ENCODE measurements around the gene AKAP8L.
A peak's percentile ranks its signal among the peaks of the same experiment; 100 is the strongest.
"Not testable (repeated sequence)": the region's sequence is repeated elsewhere in the genome, so short reads cannot be mapped to it uniquely, and the experiment has no call there.

Gene AKAP8L

DNA sequence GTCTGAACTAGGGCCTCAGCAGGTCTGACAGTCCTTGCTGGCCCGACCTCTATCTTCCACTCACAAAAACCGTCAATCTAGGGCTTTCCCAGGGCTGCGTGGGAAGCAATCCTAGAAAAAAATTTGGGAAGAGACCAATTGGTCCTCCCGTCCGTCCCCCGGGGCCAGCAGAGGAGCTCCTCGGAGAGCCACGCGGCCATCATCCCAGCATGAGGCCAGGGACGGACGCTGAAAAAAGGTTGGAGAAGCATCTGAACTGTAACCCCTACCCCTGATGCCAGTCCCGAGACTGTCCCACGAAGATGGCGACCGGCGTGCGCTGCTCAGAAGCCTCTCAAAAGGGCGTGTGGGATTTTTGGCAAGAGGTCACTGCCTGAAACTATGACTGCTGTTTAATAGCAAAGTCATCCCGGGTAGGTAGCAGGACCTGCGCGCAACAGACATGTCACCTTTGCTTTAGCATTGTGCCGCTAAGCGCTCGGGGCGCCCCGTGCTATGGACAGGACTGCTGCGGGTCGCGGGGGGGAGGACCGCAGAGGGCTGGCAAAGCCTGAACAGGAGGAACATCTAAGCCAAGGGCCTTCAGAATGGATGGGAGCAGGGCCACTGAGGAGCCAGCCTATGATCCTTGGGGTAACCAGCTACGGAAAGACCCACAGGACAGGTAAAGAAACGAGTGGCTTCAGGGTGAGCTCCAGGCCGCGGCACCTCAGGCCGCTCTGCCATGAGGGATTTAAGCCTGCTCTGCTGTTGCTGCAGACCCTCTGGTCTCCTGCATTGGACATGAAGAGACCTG is 49.8 kb downstream of the AKAP8L start:
- in situ Hi-C loops (cut with MboI; ENCODE audit: low pct_unique_long_range_greater_than_20kb, low sequenced_read_pairs), result no loop called here
- no peak for DNase-seq

DNA sequence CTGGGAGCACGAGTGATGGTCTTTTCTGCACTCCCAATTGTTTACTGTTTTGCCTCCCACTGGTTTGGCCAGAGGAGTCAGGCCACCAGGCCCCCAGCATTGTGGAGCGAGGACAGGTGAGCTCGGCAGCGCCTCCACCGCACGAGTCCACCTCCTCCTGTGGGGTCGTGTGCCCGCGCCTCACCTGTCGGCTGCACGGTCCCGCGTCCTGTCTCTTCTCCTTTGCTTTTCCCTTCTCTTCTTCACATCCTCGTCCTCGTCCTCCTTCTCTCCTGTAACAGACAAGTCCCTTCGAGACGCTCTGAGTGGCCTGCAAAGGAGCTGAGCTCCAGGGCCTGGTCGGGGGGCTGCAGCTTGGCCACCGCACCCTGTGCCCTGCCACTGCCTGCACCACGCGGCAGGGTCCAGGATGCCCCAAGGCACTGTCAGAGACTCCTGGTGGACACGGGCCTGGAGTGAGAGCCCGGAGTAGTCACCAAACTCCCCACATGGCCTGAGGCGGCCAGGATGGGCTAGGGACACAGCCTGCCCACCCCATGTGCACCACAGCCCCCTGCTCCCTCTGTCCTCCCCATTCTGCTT is 50.6 kb downstream of the AKAP8L start:
- in situ Hi-C loops (cut with MboI; ENCODE audit: low pct_unique_long_range_greater_than_20kb, low sequenced_read_pairs), result no loop called here
- no peak for DNase-seq

DNA sequence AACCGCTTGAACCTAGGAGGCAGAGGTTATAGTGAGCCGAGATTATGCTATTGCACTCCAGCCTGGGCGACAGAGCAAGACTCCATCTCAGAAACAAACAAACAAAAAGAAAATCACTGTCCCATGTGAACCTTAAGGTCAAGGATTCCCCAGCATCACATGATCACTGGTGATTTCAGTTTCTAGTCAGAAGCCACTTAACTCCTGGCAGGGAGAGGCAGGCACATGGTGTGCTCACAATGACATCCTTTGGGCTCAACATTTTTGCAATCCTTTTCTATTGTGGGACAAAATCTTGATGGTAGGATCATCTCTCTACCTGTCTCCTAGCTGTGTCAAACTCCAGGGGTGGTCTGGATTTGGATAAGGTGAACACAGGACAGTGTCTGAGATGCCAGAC is 51.3 kb downstream of the AKAP8L start:
- no peak for DNase-seq
- in situ Hi-C loops (cut with MboI; ENCODE audit: low pct_unique_long_range_greater_than_20kb, low sequenced_read_pairs), result no loop called here

DNA sequence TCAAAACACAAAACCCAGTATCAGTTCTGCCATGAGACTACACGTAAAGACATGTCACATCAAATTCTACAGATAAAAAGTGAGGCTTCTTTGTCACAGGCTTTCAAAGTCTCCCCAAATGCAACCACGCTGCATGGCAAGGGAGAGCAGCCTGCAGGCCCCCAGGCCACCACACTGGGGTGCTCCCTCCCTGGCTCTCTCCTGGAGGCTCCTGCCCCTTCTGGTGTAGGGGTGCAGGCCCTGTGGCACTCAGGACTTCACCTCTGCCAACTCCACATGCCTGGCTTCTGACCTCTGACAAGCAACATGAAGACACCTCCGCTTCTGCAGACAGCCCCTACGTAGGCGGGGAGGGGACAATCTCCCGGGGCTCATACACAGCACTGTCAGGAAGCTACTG is 53.5 kb downstream of the AKAP8L start:
- in situ Hi-C loops (cut with MboI; ENCODE audit: low pct_unique_long_range_greater_than_20kb, low sequenced_read_pairs), result no loop called here
- DNase-seq, result no peak

DNA sequence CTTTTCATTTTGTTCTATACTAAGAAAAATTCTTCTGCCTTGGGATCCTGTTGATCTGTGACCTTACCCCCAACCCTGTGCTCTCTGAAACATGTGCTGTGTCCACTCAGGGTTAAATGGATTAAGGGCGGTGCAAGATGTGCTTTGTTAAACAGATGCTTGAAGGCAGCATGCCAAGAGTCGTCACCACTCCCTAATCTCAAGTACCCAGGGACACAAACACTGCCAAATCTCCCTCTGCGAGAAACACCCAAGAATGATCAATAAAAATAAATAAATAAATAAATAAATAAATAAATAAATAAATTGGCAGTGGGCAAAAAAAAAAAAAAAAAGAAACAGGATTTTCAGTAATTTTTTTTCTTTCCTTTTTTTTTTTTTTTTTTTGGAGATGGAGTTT is 55.0 kb downstream of the AKAP8L start:
- in situ Hi-C loops (cut with MboI; ENCODE audit: low pct_unique_long_range_greater_than_20kb, low sequenced_read_pairs); DNase-seq: not testable (repeated sequence)

- DNase-seq; in situ Hi-C loops (cut with MboI; ENCODE audit: low pct_unique_long_range_greater_than_20kb, low sequenced_read_pairs): not testable (repeated sequence)
These were observed 55.7 kb downstream of the AKAP8L start for GRCh38 chr19:15363048-15363447.

GRCh38 chr19:15360015-15360414 is 58.8 kb downstream of the AKAP8L start:
- in situ Hi-C loops (cut with MboI; ENCODE audit: low pct_unique_long_range_greater_than_20kb, low sequenced_read_pairs); DNase-seq: not testable (repeated sequence)

GRCh38 chr19:15358918-15359317 is 59.9 kb downstream of the AKAP8L start:
- in situ Hi-C loops (cut with MboI; ENCODE audit: low pct_unique_long_range_greater_than_20kb, low sequenced_read_pairs), result no loop called here
- no peak for DNase-seq

DNA sequence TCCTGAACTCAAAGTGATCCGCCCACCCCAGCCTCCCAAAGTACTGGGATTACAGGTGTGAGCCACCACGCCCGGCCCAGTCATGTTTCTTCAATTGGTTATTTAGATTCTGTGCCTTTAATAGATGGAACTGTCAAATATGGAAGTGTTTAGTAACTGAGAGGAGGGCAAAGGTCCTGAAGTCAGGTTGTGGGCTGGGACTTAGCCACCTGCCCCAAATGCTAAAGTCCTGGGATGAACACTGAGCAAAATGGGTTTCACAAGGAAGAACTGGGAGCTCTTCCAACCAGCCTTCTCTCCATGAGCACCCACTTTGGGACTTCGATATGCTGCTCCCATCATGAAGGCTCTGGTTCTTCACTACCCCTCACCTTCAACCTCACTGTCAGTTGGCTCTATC is 60.9 kb downstream of the AKAP8L start:
- in situ Hi-C loops (cut with MboI; ENCODE audit: low pct_unique_long_range_greater_than_20kb, low sequenced_read_pairs), result no loop called here
- no peak for DNase-seq

GRCh38 chr19:15354566-15355296 is 64.1 kb downstream of the AKAP8L start:
- in situ Hi-C loops (cut with MboI; ENCODE audit: low pct_unique_long_range_greater_than_20kb, low sequenced_read_pairs), result no loop called here
- no peak for DNase-seq

DNA sequence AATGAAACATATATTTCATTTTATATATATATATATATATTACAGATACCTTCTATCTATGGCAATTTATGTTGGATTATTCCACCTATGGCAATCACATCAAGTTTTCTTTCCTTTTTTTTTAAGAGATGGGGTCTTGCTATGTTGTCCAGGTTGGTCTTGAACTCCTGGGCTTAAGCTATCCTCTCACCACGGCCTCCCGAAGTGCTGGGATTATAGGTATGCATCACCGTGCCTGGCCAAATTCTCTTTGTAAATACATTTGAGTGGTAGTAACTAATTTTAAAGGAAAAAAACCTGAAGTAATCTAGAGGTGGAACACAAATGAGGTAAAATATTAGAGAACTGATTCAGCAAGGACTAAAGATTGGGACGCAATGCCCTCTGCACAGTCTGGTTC is 64.9 kb downstream of the AKAP8L start:
- in situ Hi-C loops (cut with MboI; ENCODE audit: low pct_unique_long_range_greater_than_20kb, low sequenced_read_pairs), result no loop called here
- no peak for DNase-seq

DNA sequence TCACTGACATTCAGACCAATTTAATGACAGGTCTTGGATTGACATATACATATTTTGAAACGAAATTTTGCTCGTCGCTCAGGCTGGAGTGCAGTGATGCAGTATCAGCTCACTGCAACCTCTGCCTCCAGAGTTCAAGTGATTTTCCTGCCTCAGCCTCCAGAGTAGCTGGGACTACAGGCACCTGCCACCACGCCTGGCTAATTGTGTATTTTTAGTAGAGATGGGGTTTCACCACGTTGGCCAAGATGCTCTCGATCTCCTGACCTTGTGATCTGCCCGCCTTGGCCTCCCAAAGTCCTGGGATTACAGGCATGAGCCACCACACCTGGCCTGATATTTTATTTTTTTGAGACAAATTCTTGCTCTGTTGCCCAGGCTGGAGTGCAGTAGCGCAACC is 66.3 kb downstream of the AKAP8L start:
- DNase-seq; in situ Hi-C loops (cut with MboI; ENCODE audit: low pct_unique_long_range_greater_than_20kb, low sequenced_read_pairs): not testable (repeated sequence)

DNA sequence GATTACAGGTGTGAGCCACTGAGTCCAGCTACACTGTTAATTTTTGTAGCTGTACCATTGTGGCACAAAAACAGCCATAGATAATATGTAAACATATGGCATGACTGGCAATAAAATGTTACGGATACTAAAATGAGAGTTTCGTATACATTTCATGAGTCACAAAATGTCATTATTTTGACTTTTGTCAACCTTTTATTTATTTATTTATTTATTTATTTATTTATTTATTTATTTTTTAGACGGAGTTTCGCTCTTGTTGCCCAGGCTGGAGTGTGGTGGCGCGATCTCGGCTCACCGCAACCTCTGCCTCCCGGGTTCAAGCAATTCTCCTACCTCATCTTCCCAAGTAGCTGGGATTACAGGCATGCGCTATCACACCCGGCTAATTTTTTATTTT is 77.5 kb downstream of the AKAP8L start:
- in situ Hi-C loops (cut with MboI; ENCODE audit: low pct_unique_long_range_greater_than_20kb, low sequenced_read_pairs); DNase-seq: not testable (repeated sequence)

DNA sequence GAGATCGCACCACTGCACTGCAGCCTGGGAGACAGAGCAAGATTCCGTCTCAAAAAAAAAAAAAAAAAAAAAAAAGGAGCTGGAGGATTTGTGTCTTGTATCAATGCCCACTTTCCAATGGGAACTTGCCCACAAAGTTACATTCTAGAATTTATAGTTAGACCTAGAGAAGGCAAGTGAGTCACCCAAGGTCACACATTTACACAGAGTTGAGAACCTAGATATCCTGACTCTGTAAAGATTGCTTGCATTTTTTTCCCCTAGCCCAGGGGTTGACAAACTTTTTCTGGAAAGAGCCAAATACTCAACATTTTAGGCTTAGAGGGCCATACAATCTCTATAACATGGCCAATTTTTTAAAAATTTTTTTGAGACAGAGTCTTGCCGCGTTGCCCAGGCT is 78.7 kb downstream of the AKAP8L start:
- no peak for DNase-seq
- in situ Hi-C loops (cut with MboI; ENCODE audit: low pct_unique_long_range_greater_than_20kb, low sequenced_read_pairs), result no loop called here

DNA sequence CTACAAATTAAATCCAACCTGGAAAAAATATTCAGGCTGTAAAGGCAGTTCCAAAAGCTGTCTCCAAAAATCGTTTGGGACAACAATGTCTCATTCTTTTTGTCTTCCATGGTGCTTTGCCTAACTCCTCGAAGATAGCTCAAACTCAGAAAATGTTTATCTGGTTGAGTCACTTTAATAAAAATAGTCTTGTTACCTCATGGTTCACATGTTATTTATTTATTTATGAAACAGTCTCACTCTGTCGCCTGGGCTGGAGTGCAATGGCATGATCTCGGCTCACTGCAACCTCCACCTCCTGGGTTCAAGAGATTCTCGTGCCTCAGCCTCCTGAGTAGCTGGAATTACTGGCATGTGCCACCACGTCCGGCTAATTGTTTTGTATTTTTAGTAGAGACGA is 81.6 kb downstream of the AKAP8L start:
- DNase-seq, result no peak
- in situ Hi-C loops (cut with MboI; ENCODE audit: low pct_unique_long_range_greater_than_20kb, low sequenced_read_pairs), result no loop called here

DNA sequence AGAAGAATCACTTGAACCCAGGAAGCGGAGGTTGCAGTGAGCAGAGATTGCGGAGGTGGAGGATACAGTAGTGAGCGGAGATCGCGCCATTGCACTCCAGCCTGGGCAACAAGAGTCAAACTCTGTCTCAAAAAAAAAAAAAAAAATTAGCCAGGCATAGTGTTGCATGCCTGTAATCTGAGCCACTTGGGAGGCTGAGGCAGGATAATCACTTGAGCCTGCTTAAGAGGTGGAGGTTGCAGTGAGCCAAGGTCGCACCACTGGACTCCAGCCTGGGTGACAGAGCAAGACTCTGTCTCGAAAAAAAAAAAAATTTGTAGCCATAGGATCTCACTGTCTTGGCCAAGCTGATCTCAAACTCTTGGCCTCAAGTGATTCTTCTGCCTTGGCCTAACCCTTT is 82.8 kb downstream of the AKAP8L start:
- in situ Hi-C loops (cut with MboI; ENCODE audit: low pct_unique_long_range_greater_than_20kb, low sequenced_read_pairs), result not testable (repeated sequence)

DNA sequence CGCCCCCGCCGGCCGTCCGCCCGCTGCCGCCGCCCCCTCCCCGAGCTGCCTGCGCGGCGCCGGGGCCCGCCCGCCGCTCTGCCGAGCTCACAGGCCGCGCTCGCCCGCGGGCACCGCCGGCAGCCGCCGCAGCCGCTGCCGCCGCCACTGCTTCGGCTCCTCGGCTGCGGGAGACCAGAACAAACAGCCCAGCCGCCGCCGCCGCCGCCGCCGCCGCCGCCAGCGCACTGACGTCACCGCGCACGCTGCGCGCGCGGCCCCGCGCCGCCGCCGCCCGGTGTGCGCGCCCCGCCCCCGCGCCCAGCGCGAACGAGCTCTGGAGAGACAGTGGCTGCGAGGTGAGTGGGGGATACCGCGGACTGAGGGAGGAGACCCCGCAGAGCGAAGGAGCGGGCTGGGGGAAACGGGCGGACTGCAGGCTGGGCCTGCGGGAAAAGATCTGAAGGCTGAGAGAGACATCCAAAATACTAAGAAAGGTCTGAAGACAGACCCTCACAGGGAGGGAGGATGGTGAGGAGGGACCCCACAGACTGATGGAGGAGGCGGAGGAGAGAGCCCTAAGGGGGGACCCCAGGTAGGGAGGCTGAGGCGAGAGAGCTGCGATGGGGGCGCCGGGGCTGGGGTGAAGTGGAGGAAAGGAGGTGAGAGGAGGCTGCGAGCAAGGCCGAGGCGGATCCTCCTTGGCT is 86.3 kb downstream of the AKAP8L start, which contains the start of gene BRD4:
BRD4 (minus strand) TSS at position 229 of the 686 bp plus-strand sequence. CDS start 59,440 bp downstream, outside the sequence.
- in situ Hi-C loops (cut with MboI; ENCODE audit: low pct_unique_long_range_greater_than_20kb, low sequenced_read_pairs), result no loop called here
- peak; percentile 34 for DNase-seq

More for the DNA sequence above, 82.8 kb downstream of the AKAP8L start:
- not testable (repeated sequence) for DNase-seq

- in situ Hi-C loops (cut with MboI; ENCODE audit: low pct_unique_long_range_greater_than_20kb, low sequenced_read_pairs), result no loop called here
- DNase-seq, result peak; percentile 40
These were observed 87.1 kb downstream of the AKAP8L start for GRCh38 chr19:15331419-15332310.

Data from KBM-7 (cell line).